Smooth muscle cell (in vitro differentiated cells): Measurements from ENCODE around the gene TBL3. TPM values are rescaled to one million over a fixed set of nuclear protein-coding genes. Genes with fewer than 3 reads are reported as not detected.

Source experiments
- DNase-seq: peaks from one replicate; lab custom pipeline; 2025; ENCODE audit not compliant: unreplicated experiment; lab: John Stamatoyannopoulos, UW
- H2AFZ ChIP-seq: fragments of 200-600 bp; sonication (generic); 2 replicates; pipeline ENCODE4 v1.6.0; 2016; ENCODE audit warnings: antibody characterized with exemption, low read depth, mild to moderate bottlenecking
- H3F3A ChIP-seq: fragments of 200-600 bp; sonication (generic); 2 replicates; pipeline ENCODE4 v1.6.0; 2017; ENCODE audit warnings: antibody characterized with exemption, low read depth
- H3K27ac ChIP-seq: fragments of 200-600 bp; sonication (generic); 2 replicates; pipeline ENCODE4 v1.5.1; 2016; ENCODE audit warnings: low read depth, mild to moderate bottlenecking
- H3K27me3 ChIP-seq: fragments of 200-600 bp; sonication (generic); 2 replicates; pipeline ENCODE4 v1.6.1; 2016; ENCODE audit warnings: low read depth, mild to moderate bottlenecking
- H3K36me3 ChIP-seq: fragments of 200-600 bp; sonication (generic); 2 replicates; pipeline ENCODE4 v1.5.1; 2016; ENCODE audit warnings: low read depth
- H3K4me1 ChIP-seq: fragments of 200-600 bp; sonication (generic); 2 replicates; pipeline ENCODE4 v1.5.1; 2016; ENCODE audit warnings: low read depth
- H3K4me2 ChIP-seq: fragments of 200-600 bp; sonication (generic); 2 replicates; pipeline ENCODE4 v1.6.0; 2016; ENCODE audit warnings: mild to moderate bottlenecking
- H3K4me3 ChIP-seq: fragments of 200-600 bp; sonication (generic); 2 replicates; pipeline ENCODE4 v1.5.1; 2016; ENCODE audit warnings: mild to moderate bottlenecking
- H3K79me2 ChIP-seq: fragments of 200-600 bp; sonication (generic); 2 replicates; pipeline ENCODE4 v1.6.0; 2016; ENCODE audit warnings: low read depth, mild to moderate bottlenecking
- H3K9ac ChIP-seq: fragments of 200-600 bp; sonication (generic); 2 replicates; pipeline ENCODE4 v1.6.0; 2016; ENCODE audit warnings: low read depth
- H3K9me3 ChIP-seq: fragments of 200-600 bp; sonication (generic); replicated peaks from 2 replicates; pipeline ENCODE4 v1.5.1; 2016; ENCODE audit warnings: low read depth
- H4K20me1 ChIP-seq: fragments of 200-600 bp; sonication (generic); 2 replicates; pipeline ENCODE4 v1.6.0; 2016; ENCODE audit warnings: low read depth
- WGBS: methylation state at CpG from one replicate; pipeline ENCODE4 v1.1.7; 2016; ENCODE audit warnings: low lambda C conversion rate; 5-methylcytosine and 5-hydroxymethylcytosine counted together
- polyA plus RNA-seq: library from polyadenylated mRNA; unstranded; fragments of >200 nt; fragmentation: Nextera tagmentation; extraction: Ambion mirVana; gene quantifications from 2 replicates; pipeline ENCODE4 v1.2.1, GENCODE V29; 2016
- total RNA-seq: library from RNA; depleted of rRNA; stranded (reverse); fragments of >200 nt; gene quantifications from 2 replicates; pipeline ENCODE4 v1.2.3, GENCODE V29; 2014
- TF ChIP-seq, protein P1 (sequence below): fragments of 200-600 bp; sonication (generic); IDR thresholded peaks from 2 replicates; pipeline ENCODE4 v1.5.1; 2017; ENCODE audit warnings: borderline replicate concordance, mild to moderate bottlenecking, antibody characterized with exemption; ENCODE audit not compliant: insufficient read depth, poor library complexity, severe bottlenecking

TBL3 gene
- total and polyA plus RNA-seq, 2 experiments from 2014 or later = 28.5 to 81.7 TPM

DNA sequence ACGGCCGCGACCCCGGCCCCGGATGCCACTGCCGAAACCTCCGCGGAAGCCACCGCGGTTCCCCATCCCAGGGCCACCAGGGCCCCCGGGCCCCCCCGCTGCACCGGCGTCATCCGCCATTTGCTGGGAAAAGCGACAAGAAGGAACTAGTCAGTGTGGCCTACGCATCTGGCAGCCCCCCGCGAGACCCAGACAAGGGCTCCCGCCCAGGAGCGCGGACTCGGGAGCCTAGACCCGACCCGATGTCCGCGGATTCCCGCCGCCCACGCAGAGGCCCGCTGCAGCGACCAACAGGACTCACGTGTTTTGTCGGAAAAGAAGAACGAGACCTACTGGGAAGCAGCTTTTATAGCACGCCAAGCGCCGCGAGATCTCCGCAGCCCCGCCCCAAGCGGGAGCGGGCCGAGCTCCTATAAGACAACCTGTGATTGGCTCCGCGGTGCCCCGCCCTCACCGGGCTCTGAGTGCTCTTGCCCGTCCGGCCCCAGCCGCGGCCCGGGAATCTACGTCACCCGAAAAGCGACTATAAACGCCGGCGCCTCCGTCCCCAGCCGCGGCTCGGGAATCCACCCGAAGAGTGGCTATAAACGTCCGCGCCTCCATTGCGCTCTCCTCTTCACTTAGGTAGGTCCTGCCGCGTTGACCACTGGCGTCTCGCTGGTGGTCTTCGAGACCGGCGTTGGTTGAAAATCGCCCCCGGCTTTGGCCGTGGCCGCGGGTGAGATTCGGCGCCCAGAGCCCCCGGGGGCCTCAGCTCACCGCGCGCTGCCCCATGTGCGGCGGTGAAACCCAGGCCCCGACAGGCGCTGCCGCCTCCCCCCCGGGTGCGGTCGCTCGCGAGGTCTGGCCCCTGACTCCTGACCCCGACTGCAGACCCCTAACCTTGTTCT, 7.1 kb upstream of the TBL3 start, which contains the start of gene RPS2:
Gene RPS2 (minus strand): TSS at position 321 of the 890 bp plus-strand sequence. CDS start 201 bp downstream, at position 120.
- no peaks in the 10 kb centered on the region for H3K9me3 ChIP-seq
- DNase-seq = peak; percentile 95
- TF ChIP-seq, protein P1, sequence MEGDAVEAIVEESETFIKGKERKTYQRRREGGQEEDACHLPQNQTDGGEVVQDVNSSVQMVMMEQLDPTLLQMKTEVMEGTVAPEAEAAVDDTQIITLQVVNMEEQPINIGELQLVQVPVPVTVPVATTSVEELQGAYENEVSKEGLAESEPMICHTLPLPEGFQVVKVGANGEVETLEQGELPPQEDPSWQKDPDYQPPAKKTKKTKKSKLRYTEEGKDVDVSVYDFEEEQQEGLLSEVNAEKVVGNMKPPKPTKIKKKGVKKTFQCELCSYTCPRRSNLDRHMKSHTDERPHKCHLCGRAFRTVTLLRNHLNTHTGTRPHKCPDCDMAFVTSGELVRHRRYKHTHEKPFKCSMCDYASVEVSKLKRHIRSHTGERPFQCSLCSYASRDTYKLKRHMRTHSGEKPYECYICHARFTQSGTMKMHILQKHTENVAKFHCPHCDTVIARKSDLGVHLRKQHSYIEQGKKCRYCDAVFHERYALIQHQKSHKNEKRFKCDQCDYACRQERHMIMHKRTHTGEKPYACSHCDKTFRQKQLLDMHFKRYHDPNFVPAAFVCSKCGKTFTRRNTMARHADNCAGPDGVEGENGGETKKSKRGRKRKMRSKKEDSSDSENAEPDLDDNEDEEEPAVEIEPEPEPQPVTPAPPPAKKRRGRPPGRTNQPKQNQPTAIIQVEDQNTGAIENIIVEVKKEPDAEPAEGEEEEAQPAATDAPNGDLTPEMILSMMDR = no peak
- H3F3A ChIP-seq = peaks cover 30% of the 10 kb centered on the region
- peak within 1 kb of the TSS; percentile 95 for H3K27ac ChIP-seq
- peaks cover 38% of the 10 kb centered on the region for H4K20me1 ChIP-seq
- WGBS = 1% methylated on average over 96 of the region's 97 CpGs
- H3K4me2 ChIP-seq = peak within 1 kb of the TSS; percentile 88
- no peaks in the 10 kb centered on the region for H3K36me3 ChIP-seq
- peaks cover 25% of the 10 kb centered on the region for H3K4me1 ChIP-seq
- peak within 1 kb of the TSS; percentile 44 for H2AFZ ChIP-seq
- H3K9ac ChIP-seq = peak within 1 kb of the TSS; percentile 98
- peak within 1 kb of the TSS; percentile 79 for H3K4me3 ChIP-seq
- peaks cover 44% of the 10 kb centered on the region for H3K79me2 ChIP-seq
- H3K27me3 ChIP-seq = no peaks in the 10 kb centered on the region

DNA sequence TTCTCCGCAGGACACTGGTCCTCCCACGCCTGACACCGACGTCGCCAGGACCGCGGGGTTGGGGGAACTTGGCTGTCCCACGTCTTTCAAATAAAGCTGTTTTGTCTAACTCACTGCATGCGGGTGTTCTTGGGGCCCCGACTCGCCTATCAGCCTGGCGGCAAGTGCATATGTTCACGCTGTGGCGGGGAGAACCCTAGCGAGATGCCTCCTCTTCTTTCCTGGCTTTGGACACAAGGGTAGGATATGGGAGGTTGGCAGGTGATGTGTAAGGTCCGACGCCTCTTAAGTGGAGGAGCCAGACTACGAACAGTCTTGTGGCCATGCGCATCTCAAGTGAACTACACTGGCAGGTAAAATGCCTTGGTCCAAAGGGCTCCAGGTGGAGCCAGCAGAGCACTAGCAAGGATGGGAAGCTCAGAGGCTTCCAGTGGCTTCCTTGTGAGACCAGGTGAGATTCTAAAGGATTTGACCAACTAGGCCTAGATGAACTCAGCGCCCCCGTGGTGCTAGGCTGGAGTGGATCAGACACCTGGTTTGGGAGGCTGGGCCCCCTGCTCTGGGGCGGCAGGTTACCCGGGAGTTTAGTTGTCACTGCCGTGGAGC, 6.4 kb upstream of the TBL3 start:
- Histone ChIP-seq H3F3A (peaks cover 28% of the 10 kb centered on the region), H3K4me2 (peak overlapping the region; percentile 88), H3K4me3 (peak overlapping the region; percentile 79), H3K4me1 (peaks cover 22% of the 10 kb centered on the region), H3K36me3 (no peaks in the 10 kb centered on the region), H3K27ac (peak overlapping the region; percentile 95), H3K9ac (peak overlapping the region; percentile 98), H3K27me3 (no peaks in the 10 kb centered on the region), H3K79me2 (peaks cover 37% of the 10 kb centered on the region), H3K9me3 (no peaks in the 10 kb centered on the region), H2AFZ (no peak overlapping the region), H4K20me1 (peaks cover 38% of the 10 kb centered on the region)
- TF ChIP-seq, protein P1 = no peak
- no peak for DNase-seq
- WGBS = 27% methylated on average over 24 of the region's 24 CpGs

DNA sequence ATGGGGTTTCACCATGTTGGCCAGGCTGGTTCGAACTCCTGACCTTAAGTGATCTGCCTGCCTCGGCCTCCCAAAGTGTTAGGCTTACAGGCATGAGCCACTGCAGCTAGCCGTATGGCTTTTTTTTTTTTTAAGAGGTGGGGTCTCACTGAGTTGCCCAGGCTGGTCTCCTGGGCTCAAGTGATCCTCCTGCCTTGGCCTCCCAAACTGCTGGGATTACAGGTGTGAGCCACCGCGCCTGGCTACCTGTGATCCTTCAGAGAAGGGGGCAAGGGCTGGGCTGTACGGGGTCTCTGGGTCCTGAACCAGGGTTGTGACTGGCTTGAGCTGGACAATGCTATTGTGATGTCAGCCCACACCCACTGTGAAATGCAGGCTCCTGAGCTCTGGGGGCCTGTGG, 5.4 kb upstream of the TBL3 start, which contains the start of gene RNF151:
Gene RNF151 (plus strand): TSS at position 397 of the 400 bp plus-strand sequence. CDS start 26 bp downstream, outside the sequence.
- no peak for DNase-seq
- H2AFZ ChIP-seq = no peak within 1 kb of the TSS
- 99% methylated on average over 6 of the region's 6 CpGs for WGBS
- H3K27me3 ChIP-seq = no peaks in the 10 kb centered on the region
- H3K79me2 ChIP-seq = peaks cover 36% of the 10 kb centered on the region
- H3K9ac ChIP-seq = peak within 1 kb of the TSS; percentile 98
- TF ChIP-seq, protein P1 = no peak
- no peaks in the 10 kb centered on the region for H3K36me3 ChIP-seq
- H3F3A ChIP-seq = peaks cover 18% of the 10 kb centered on the region
- H3K9me3 ChIP-seq = no peaks in the 10 kb centered on the region
- peak within 1 kb of the TSS; percentile 95 for H3K27ac ChIP-seq
- peaks cover 31% of the 10 kb centered on the region for H4K20me1 ChIP-seq
- peak within 1 kb of the TSS; percentile 79 for H3K4me3 ChIP-seq
- H3K4me2 ChIP-seq = peak within 1 kb of the TSS; percentile 88
- H3K4me1 ChIP-seq = peaks cover 20% of the 10 kb centered on the region
